ENCODE measurements around the gene N4BP3. TPM values are rescaled to one million over a fixed set of nuclear protein-coding genes. Genes with fewer than 3 reads are reported as not detected.
A peak's percentile ranks its signal among the peaks of the same experiment; 100 is the strongest.

Gene N4BP3
- total and polyA plus RNA-seq, 3 experiments from 2014 or later, result 1.7 to 5.3 (median 5.2) TPM

DNA sequence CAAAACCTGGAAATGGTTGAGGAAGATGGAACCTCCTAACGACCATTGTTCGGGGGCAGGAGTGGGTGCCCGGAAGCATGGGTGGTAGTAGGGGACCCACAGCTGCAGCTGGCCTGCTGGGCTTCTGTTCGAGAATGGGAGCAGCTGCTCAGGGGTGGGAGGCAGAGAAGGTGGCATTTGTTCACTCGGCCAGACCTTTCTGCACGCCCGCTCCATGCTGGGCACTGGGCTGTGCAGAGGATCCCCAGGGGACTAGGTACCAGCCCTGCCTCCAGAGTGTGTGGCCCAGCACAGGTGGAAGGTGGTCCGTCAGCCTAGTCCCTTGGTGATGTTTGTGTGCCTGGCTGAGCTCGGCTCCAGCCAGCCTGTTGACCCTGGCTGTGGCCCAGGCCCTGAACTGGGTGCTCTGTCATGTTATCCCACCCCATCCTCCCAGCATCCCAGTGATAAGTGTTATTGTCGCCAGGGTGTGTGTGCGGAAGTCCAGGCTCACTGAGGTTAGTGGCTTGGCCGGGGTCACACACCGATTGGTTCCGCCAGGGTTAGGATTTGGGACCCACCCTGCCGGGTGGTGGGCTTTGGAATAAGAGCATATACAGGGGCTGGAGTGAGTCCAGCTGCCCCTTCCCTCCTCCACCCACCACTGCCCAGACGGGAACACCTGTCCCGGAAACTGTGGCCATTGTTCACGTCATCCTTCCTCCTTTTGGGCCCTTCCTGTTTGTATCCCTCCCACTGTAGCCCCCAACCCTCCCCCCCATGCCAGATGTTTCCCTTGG is 4.8 kb downstream of the N4BP3 start:
- no peak for DNase-seq
- Histone ChIP-seq H3K27ac (ENCODE audit: low read depth, low read length) (no peak overlapping the region), H3K4me3 (ENCODE audit: low read length) (no peak overlapping the region), H3K9me3 (ENCODE audit: low read length) (no peaks in the 10 kb centered on the region), H3K4me1 (ENCODE audit: insufficient read depth, low read length) (peaks cover 65% of the 10 kb centered on the region), H3K27me3 (ENCODE audit: insufficient read depth, low read length, poor library complexity, severe bottlenecking) (no peaks in the 10 kb centered on the region), H3K36me3 (ENCODE audit: insufficient read depth, low read length) (no peaks in the 10 kb centered on the region)
- Mint-ChIP-seq H3K27ac (peak overlapping the region in 1 of 8 donors; percentile 38), H3K4me1 (peaks cover 35 to 60% (median 40%) of the 10 kb centered on the region in 3 donors), H3K36me3 (peaks cover 0 to 2% (median 0%) of the 10 kb centered on the region in 3 donors), H3K9me3 (no peaks in the 10 kb centered on the region), H3K27me3 (peaks cover 0 to 5% of the 10 kb centered on the region in 2 donors), H3K4me3 (peak overlapping the region in 1 of 7 donors; percentile 38)
- ChIA-PET CTCF (interaction anchor here (1.0 to 4.0 kb wide), 6 partner anchors 13 to 41 kb away, joined by 3 to 43 read pairs (median 4); partner anchors contain the start of gene NHP2), POLR2A (no interaction called here)

DNA sequence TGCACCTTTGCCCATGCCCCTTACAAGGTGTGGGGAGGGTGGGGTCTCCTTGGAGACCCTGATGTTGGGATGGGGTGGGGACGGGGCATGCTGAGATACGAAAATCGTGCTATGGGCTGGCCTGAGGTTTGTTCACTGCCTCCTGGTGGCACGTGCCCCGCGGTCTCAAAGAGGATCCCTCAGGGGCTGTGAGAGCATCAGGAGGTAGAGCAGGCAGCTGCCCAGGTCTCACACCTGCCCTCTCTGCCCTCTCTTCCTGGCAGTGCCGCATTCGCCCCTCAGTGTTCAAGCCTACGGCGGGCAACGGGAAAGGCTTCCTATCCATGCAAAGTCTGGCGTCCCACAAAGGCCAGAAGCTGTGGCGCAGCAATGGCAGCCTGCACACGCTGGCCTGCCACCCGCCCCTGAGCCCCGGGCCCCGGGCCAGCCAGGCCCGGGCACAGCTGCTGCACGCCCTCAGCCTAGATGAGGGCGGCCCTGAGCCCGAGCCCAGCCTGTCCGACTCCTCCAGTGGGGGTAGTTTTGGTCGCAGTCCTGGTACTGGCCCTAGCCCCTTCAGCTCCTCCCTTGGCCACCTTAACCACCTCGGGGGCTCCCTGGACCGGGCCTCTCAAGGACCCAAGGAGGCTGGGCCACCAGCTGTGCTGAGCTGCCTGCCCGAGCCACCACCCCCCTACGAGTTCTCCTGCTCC is 6.7 kb downstream of the N4BP3 start:
- Histone ChIP-seq H3K36me3 (ENCODE audit: insufficient read depth, low read length) (no peaks in the 10 kb centered on the region), H3K9me3 (ENCODE audit: low read length) (no peaks in the 10 kb centered on the region), H3K27me3 (ENCODE audit: insufficient read depth, low read length, poor library complexity, severe bottlenecking) (no peaks in the 10 kb centered on the region), H3K4me1 (ENCODE audit: insufficient read depth, low read length) (peaks cover 53% of the 10 kb centered on the region), H3K4me3 (ENCODE audit: low read length) (no peak overlapping the region), H3K27ac (ENCODE audit: low read depth, low read length) (no peak overlapping the region)
- Mint-ChIP-seq H3K4me1 (peaks cover 25 to 53% (median 30%) of the 10 kb centered on the region in 3 donors), H3K27me3 (peaks cover 0 to 5% of the 10 kb centered on the region in 2 donors), H3K36me3 (peaks cover 0 to 3% (median 0%) of the 10 kb centered on the region in 3 donors), H3K9me3 (no peaks in the 10 kb centered on the region), H3K27ac (no peak overlapping the region), H3K4me3 (no peak overlapping the region)
- no peak for DNase-seq
- CTCF ChIA-PET, result interaction anchor here (0.9 to 4.4 kb wide), 20 partner anchors 10 to 87 kb away, joined by 3 to 46 read pairs (median 8); partner anchors contain the start of gene NHP2
- POLR2A ChIA-PET, result interaction anchor here (0.5 to 1.7 kb wide), 3 partner anchors 10 to 815 kb away, joined by 3 to 6 read pairs (median 4); partner anchors contain the start of genes NHP2 and RMND5B

DNA sequence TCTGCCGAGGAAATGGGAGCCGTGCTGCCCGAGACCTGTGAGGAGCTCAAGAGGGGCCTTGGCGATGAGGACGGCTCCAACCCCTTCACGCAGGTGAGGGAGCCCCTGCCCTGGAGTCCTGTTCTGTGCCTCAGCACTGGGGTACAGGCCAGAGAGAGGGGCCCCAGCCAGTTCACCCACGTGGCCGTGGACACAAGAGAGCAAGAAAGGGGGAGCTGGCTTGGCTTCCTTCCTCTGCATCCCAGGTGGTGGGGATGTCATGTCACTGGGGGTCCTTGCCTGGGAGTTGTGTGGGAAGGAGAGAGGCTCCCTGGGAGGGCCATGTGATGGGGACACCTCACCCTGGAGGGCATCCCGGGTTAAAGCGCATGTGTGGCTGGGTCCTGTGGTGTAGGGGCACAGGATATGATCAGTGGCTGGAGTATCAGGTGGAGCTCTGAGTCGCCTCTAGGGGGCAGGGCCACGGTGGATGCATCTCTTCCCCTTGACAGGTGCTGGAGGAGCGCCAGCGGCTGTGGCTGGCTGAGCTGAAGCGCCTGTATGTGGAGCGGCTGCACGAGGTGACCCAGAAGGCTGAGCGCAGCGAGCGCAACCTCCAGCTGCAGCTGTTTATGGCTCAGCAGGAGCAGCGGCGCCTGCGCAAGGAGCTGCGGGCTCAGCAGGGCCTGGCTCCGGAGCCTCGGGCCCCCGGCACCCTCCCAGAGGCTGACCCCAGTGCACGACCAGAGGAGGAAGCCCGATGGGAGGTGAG is 7.5 kb downstream of the N4BP3 start:
- Mint-ChIP-seq H3K27me3 (peaks cover 0 to 5% of the 10 kb centered on the region in 2 donors), H3K4me3 (peak overlapping the region in 6 of 7 donors; percentile 26 to 83 (median 44)), H3K36me3 (peaks cover 0 to 3% (median 0%) of the 10 kb centered on the region in 3 donors), H3K4me1 (peaks cover 19 to 46% (median 23%) of the 10 kb centered on the region in 3 donors), H3K9me3 (no peaks in the 10 kb centered on the region), H3K27ac (peak overlapping the region in 5 of 8 donors; percentile 50 to 81 (median 68))
- H3K27ac ChIP-seq (ENCODE audit: low read depth, low read length), result no peak overlapping the region
- peak overlapping the region; percentile 23 for H3K4me3 ChIP-seq (ENCODE audit: low read length)
- no peaks in the 10 kb centered on the region for H3K36me3 ChIP-seq (ENCODE audit: insufficient read depth, low read length)
- ChIA-PET POLR2A (interaction anchor here (0.5 to 1.7 kb wide), 3 partner anchors 10 to 816 kb away, joined by 3 to 6 read pairs (median 4); partner anchors contain the start of genes NHP2 and RMND5B), CTCF (interaction anchor here (0.9 to 4.4 kb wide), 21 partner anchors 9 to 87 kb away, joined by 3 to 46 read pairs (median 7); partner anchors contain the start of gene NHP2)
- H3K4me1 ChIP-seq (ENCODE audit: insufficient read depth, low read length), result peaks cover 46% of the 10 kb centered on the region
- DNase-seq, result peak; percentile 65 to 93 (median 78)
- no peaks in the 10 kb centered on the region for H3K27me3 ChIP-seq (ENCODE audit: insufficient read depth, low read length, poor library complexity, severe bottlenecking)
- H3K9me3 ChIP-seq (ENCODE audit: low read length), result no peaks in the 10 kb centered on the region

DNA sequence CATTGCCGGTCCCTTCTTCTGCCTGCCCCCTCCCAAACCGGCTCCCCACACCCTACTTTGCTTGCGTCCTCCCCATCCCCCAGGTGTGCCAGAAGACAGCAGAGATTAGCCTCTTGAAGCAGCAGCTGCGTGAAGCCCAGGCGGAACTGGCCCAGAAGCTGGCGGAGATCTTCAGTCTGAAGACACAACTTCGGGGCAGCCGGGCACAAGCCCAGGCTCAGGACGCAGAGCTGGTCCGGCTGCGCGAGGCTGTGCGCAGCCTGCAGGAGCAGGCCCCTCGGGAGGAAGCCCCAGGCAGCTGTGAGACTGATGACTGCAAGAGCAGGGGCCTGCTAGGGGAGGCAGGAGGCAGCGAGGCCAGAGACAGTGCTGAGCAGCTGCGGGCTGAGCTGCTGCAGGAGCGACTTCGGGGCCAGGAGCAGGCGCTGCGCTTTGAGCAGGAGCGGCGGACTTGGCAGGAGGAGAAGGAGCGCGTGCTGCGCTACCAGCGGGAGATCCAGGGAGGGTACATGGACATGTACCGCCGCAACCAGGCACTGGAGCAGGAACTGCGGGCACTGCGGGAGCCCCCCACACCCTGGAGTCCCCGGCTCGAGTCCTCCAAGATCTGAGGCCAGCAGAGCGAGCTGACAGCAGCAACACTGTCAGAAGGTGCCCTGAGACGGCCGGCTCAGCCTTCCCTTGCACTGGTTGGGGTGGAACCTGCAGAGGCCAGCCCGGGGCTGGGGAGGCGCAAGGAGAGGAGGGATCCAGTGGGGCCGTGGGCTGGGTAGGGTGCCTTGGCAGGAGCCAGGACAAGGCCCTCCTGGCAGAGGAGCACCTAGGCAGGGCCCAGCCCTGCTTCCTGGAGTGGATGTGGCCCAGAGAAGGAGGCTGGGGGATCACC is 8.3 kb downstream of the N4BP3 start:
- Mint-ChIP-seq H3K36me3 (peaks cover 0 to 3% (median 0%) of the 10 kb centered on the region in 3 donors), H3K4me3 (peak overlapping the region in 3 of 7 donors; percentile 25 to 83 (median 31)), H3K27ac (peak overlapping the region in 2 of 8 donors; percentile 26 to 81), H3K27me3 (peaks cover 0 to 2% of the 10 kb centered on the region in 2 donors), H3K4me1 (peaks cover 10 to 37% (median 14%) of the 10 kb centered on the region in 3 donors), H3K9me3 (no peaks in the 10 kb centered on the region)
- CTCF ChIA-PET, result interaction anchor here (0.9 to 4.4 kb wide), 21 partner anchors 8 to 86 kb away, joined by 3 to 46 read pairs (median 7); partner anchors contain the start of gene NHP2
- H3K36me3 ChIP-seq (ENCODE audit: insufficient read depth, low read length), result no peaks in the 10 kb centered on the region
- peak in 1 of 5 donors; percentile 38 for DNase-seq
- no peaks in the 10 kb centered on the region for H3K27me3 ChIP-seq (ENCODE audit: insufficient read depth, low read length, poor library complexity, severe bottlenecking)
- POLR2A ChIA-PET, result interaction anchor here (1.1 to 1.7 kb wide), 2 partner anchors 9 to 32 kb away, joined by 4 to 6 read pairs; partner anchors contain the start of genes NHP2 and RMND5B
- H3K4me3 ChIP-seq (ENCODE audit: low read length), result peak overlapping the region; percentile 23
- peaks cover 37% of the 10 kb centered on the region for H3K4me1 ChIP-seq (ENCODE audit: insufficient read depth, low read length)
- H3K9me3 ChIP-seq (ENCODE audit: low read length), result no peaks in the 10 kb centered on the region
- H3K27ac ChIP-seq (ENCODE audit: low read depth, low read length), result no peak overlapping the region

DNA sequence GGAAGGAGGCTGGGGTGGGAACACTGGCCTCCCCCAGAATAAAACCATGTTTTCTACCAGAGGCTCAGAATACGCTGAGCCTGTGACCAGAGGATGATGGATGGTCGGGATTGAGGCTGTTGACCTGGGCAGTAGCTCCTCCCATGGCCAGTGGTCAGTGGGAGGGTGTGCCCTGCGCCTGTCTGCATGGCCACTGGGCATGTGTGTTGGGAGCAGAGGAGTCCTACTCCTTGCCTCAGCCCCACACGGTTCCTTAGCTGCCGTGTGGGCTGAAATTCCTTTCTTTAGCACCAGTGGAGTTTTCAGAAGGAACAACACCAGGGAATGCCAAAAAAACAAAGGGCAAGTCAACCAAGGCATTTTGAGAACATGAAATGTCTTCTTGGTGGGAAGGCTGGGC is 9.0 kb downstream of the N4BP3 start:
- no peak overlapping the region for H3K4me3 Mint-ChIP-seq
- peaks cover 0 to 3% (median 0%) of the 10 kb centered on the region in 3 donors for H3K36me3 Mint-ChIP-seq
- no peak overlapping the region for H3K27ac Mint-ChIP-seq
- no peaks in the 10 kb centered on the region for H3K9me3 Mint-ChIP-seq
- POLR2A ChIA-PET, result interaction anchor here (0.6 kb wide), 1 partner anchor 16 kb away, joined by 4 read pairs; no protein-coding TSS in a partner anchor
- H3K27me3 Mint-ChIP-seq, result no peaks in the 10 kb centered on the region
- Histone ChIP-seq H3K27me3 (ENCODE audit: insufficient read depth, low read length, poor library complexity, severe bottlenecking) (no peaks in the 10 kb centered on the region), H3K27ac (ENCODE audit: low read depth, low read length) (no peak overlapping the region), H3K4me1 (ENCODE audit: insufficient read depth, low read length) (peaks cover 30% of the 10 kb centered on the region), H3K9me3 (ENCODE audit: low read length) (no peaks in the 10 kb centered on the region), H3K36me3 (ENCODE audit: insufficient read depth, low read length) (no peaks in the 10 kb centered on the region), H3K4me3 (ENCODE audit: low read length) (no peak overlapping the region)
- CTCF ChIA-PET, result interaction anchor here (1.5 to 4.4 kb wide), 6 partner anchors 12 to 45 kb away, joined by 5 to 46 read pairs (median 14); no protein-coding TSS in a partner anchor
- DNase-seq, result no peak
- H3K4me1 Mint-ChIP-seq, result peaks cover 4 to 30% (median 10%) of the 10 kb centered on the region in 3 donors

DNA sequence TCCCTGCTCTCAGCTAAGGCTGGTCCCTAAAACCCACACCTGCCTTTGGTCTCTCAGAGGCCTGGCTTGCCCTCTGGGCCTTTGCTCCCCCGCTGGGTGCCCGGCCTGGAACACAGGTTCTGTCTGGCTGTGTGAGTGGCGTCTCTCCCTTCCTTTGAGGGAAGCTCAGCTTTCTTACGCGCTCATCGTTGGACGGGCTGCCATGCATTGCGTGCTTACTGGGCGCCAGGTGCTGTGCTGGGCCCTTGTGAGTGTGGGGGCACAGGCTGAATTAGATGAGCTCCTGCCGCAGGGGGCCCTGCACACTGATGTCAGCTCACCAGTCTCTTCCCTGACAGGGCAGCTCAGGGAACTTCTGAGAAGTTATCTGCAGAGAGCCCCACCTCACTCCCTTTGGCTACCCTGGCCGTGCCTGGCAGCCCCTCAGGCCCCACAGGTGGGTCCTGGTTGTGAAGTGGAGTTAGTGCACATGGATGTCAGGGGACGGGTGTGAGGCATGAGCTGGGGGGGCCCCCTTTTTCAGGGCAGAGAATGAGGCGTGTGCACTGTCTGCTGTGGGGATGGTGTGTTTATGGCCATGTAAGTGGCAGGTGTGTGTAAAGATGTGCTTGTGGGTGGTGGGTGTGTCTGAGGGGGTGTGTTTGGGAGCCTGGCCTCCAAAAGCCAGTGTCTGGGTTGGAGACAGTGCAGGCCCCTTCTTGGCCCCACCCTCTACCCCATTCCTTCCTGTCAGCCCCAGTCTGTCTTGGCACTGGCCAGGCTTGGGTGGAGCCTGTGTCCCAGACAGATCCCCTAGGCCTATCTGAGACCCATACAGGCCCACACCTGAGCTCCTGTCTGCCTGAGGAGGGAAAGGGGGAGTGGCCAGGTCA is 10.0 kb downstream of the N4BP3 start:
- peak in 1 of 5 donors; percentile 39 for DNase-seq
- Histone ChIP-seq H3K4me3 (ENCODE audit: low read length) (no peak overlapping the region), H3K36me3 (ENCODE audit: insufficient read depth, low read length) (no peaks in the 10 kb centered on the region), H3K4me1 (ENCODE audit: insufficient read depth, low read length) (peaks cover 20% of the 10 kb centered on the region), H3K27me3 (ENCODE audit: insufficient read depth, low read length, poor library complexity, severe bottlenecking) (no peaks in the 10 kb centered on the region), H3K27ac (ENCODE audit: low read depth, low read length) (no peak overlapping the region), H3K9me3 (ENCODE audit: low read length) (no peaks in the 10 kb centered on the region)
- Mint-ChIP-seq H3K9me3 (no peaks in the 10 kb centered on the region), H3K4me1 (peaks cover 4 to 24% (median 7%) of the 10 kb centered on the region in 3 donors), H3K27ac (peak overlapping the region in 1 of 8 donors; percentile 50), H3K27me3 (no peaks in the 10 kb centered on the region), H3K36me3 (peaks cover 0 to 3% (median 0%) of the 10 kb centered on the region in 3 donors), H3K4me3 (peak overlapping the region in 1 of 7 donors; percentile 12)
- POLR2A ChIA-PET, result interaction anchor here (0.6 kb wide), 1 partner anchor 15 kb away, joined by 4 read pairs; no protein-coding TSS in a partner anchor
- CTCF ChIA-PET, result interaction anchor here (0.7 to 4.4 kb wide), 5 partner anchors 9 to 46 kb away, joined by 3 to 46 read pairs (median 5); no protein-coding TSS in a partner anchor

All from CD8-positive, alpha-beta memory T cell (primary cell).